HG03521 (cell line): Measurements from ENCODE around the gene LRRC74A.
"Not testable (repeated sequence)": the region's sequence is repeated elsewhere in the genome, so short reads cannot be mapped to it uniquely, and the experiment has no call there.

Source experiments
- ATAC-seq: cut with Tn5 transposase; IDR thresholded peaks from one replicate; pipeline ENCODE4 v1.9.1; 2021; ENCODE audit warnings: mild to moderate bottlenecking, moderate library complexity; ENCODE audit not compliant: unreplicated experiment

The LRRC74A gene

GRCh38 chr14:76883447-76883846, 57.2 kb downstream of the LRRC74A start:
- no peak for ATAC-seq

- ATAC-seq: no peak
These were observed 58.2 kb downstream of the LRRC74A start for GRCh38 chr14:76884394-76884793.

- ATAC-seq: no peak
These were observed 58.7 kb downstream of the LRRC74A start for GRCh38 chr14:76884853-76885276.

- ATAC-seq: no peak
These were observed 61.0 kb downstream of the LRRC74A start for GRCh38 chr14:76887191-76887590.

- ATAC-seq: no peak
These were observed 65.2 kb downstream of the LRRC74A start for GRCh38 chr14:76891391-76891790.

- no peak for ATAC-seq
These were observed 68.1 kb downstream of the LRRC74A start for GRCh38 chr14:76894308-76894707.

- not testable (repeated sequence) for ATAC-seq
These were observed 71.8 kb downstream of the LRRC74A start for GRCh38 chr14:76898006-76898405.

- ATAC-seq: no peak
These were observed 74.5 kb downstream of the LRRC74A start for GRCh38 chr14:76900682-76901081.

GRCh38 chr14:76901171-76902055, 75.2 kb downstream of the LRRC74A start:
- ATAC-seq: no peak

- ATAC-seq: no peak
These were observed 76.4 kb downstream of the LRRC74A start for GRCh38 chr14:76902591-76902990.

GRCh38 chr14:76904100-76904739, 78.0 kb downstream of the LRRC74A start:
- no peak for ATAC-seq

GRCh38 chr14:76904740-76905569, 78.7 kb downstream of the LRRC74A start:
- peak; percentile 58 for ATAC-seq

GRCh38 chr14:76908834-76909233, 82.6 kb downstream of the LRRC74A start:
- no peak for ATAC-seq

- ATAC-seq: no peak
These were observed 83.1 kb downstream of the LRRC74A start for GRCh38 chr14:76909266-76909665.

- ATAC-seq: no peak
These were observed 84.2 kb downstream of the LRRC74A start for GRCh38 chr14:76910371-76910890.

GRCh38 chr14:76911473-76911872, 85.3 kb downstream of the LRRC74A start:
- ATAC-seq: no peak

GRCh38 chr14:76914533-76915081, 88.4 kb downstream of the LRRC74A start:
- ATAC-seq: not testable (repeated sequence)

- no peak for ATAC-seq
These were observed 90.0 kb downstream of the LRRC74A start for GRCh38 chr14:76916040-76916715.

GRCh38 chr14:76917158-76917596, 91.0 kb downstream of the LRRC74A start:
- ATAC-seq: no peak

GRCh38 chr14:76917745-76918255, 91.6 kb downstream of the LRRC74A start:
- ATAC-seq: no peak
